ENCODE measurements around the gene CDK5RAP1. TPM values are rescaled to one million over a fixed set of nuclear protein-coding genes. Genes with fewer than 3 reads are reported as not detected.
A peak's percentile ranks its signal among the peaks of the same experiment; 100 is the strongest.

CDK5RAP1 gene
- total and polyA plus RNA-seq, 9 of the 15 experiments (the other 6 are each of a cell fraction or from before 2014, with no cell fraction given), result 41.6 to 127 (median 58.3) TPM

GRCh38 chr20:33438481-33438880, 37.2 kb upstream of the CDK5RAP1 start:
- H3K4me1 ChIP-seq (replicated peaks in 1 of 2; ENCODE audit: control insufficient read depth in 2 of 2, insufficient read depth in 2 of 2, low read length in 2 of 2), result peaks cover 28 to 34% of the 10 kb centered on the region in 2 experiments; a peak in 4 of 5 replicates
- peaks cover 34% of the 10 kb centered on the region; the same call in 2 of the 3 replicates for H3K36me3 ChIP-seq (ENCODE audit: control insufficient read depth, insufficient read depth, low read length)
- 62% methylated on average over 2 of the region's 2 CpGs for WGBS (ENCODE audit: insufficient coverage, low coverage, missing lambda C conversion rate)
- no peak for TF ChIP-seq MIER1 (IDR thresholded peaks at IDR 0.05; ENCODE audit: low read depth)
- TF ChIP-seq NFIC (IDR thresholded peaks at IDR 0.05), result peak; percentile 100
- peak; percentile 76 for TF ChIP-seq C11orf30 (IDR thresholded peaks at IDR 0.05; ENCODE audit: low read depth)
- no peak for TF ChIP-seq ZNF175 (CRISPR knock-in tag; IDR thresholded peaks at IDR 0.05; ENCODE audit: low read depth)
- TF ChIP-seq KDM1A (IDR thresholded peaks at IDR 0.05), result 0 out of 4 replicates have a peak, but pooled peaks of 1 of the 2 experiments have one; percentile 3
- 0 out of 2 replicates have a peak, but pooled peaks have one; percentile 16 for TF ChIP-seq DPF2 (IDR thresholded peaks at IDR 0.05)
- peak; percentile 88 for TF ChIP-seq SMAD1 (IDR thresholded peaks at IDR 0.05; ENCODE audit: low read depth, low read length, partially characterized antibody)
- TF ChIP-seq NFIX (CRISPR knock-in tag; IDR thresholded peaks at IDR 0.05; ENCODE audit: low read depth), result peak; percentile 83
- TF ChIP-seq ZNF316 (IDR thresholded peaks at IDR 0.05), result peak; percentile 65
- no peak for TF ChIP-seq E2F5 (CRISPR knock-in tag; IDR thresholded peaks at IDR 0.05)
- no peak for TF ChIP-seq NRF1 (conservative IDR thresholded peaks at IDR 0.05 in 1 of 2, IDR thresholded peaks at IDR 0.05 in 1 of 2)
- peak; percentile 67; the same call in 1 of the 2 replicates for TF ChIP-seq NFE2 (IDR thresholded peaks at IDR 0.05; ENCODE audit: low read depth)
- H3K9ac ChIP-seq (ENCODE audit: insufficient read depth in 1 of 2, low read depth in 2 of 2, low read length in 2 of 2), result peak overlapping the region in 1 of 2 experiments; percentile 81; a peak in 1 of 4 replicates
- CTCF ChIA-PET (ENCODE audit: low intra/inter-chr PET ratio), result no interaction called here
- H3K9me3 ChIP-seq (replicated peaks; ENCODE audit: control insufficient read depth, insufficient read depth, low read depth, low read length), result no peaks in the 10 kb centered on the region
- H3K4me2 ChIP-seq (ENCODE audit: insufficient read depth, low read length), result no peak overlapping the region
- intact Hi-C loops (cut with micrococcal nuclease), result no loop called here
- DNase-seq (ENCODE audit: extremely low read depth in 1 of 4, low spot score in 3 of 4) (peak in 3 of 4 experiments; percentile 34 to 71 (median 62)), FAIRE-seq (peak; percentile 76), ATAC-seq (peak; percentile 62)
- H3K9me1 ChIP-seq (ENCODE audit: control insufficient read depth, insufficient read depth, low read length), result peaks cover 3% of the 10 kb centered on the region
- in situ Hi-C loops (cut with MboI), result no loop called here
- H3K27me3 ChIP-seq (ENCODE audit: control insufficient read depth in 2 of 2, insufficient read depth in 2 of 2, low read length in 2 of 2), result no peaks in the 10 kb centered on the region
- H3K4me3 ChIP-seq, result no peak overlapping the region
- H3K27ac ChIP-seq (ENCODE audit: extremely low read depth, low read depth, low read length), result no peak overlapping the region
- H2AFZ ChIP-seq (ENCODE audit: low read depth, low read length), result no peak overlapping the region
- POLR2A ChIA-PET, result interaction anchor here (0.5 to 0.6 kb wide), 2 partner anchors 30 to 51 kb away, joined by 3 read pairs; partner anchors contain the start of gene CBFA2T2
- H3K79me2 ChIP-seq (ENCODE audit: control insufficient read depth, insufficient read depth, low read length), result peaks cover 23% of the 10 kb centered on the region; the same call in 2 of the 3 replicates
- no TSS peak for BruUV-seq (replicated peaks)
- no peaks in the 10 kb centered on the region for H4K20me1 ChIP-seq (replicated peaks; ENCODE audit: control insufficient read depth, insufficient read depth, low read length)
